ENCODE measurements around the gene RABL3. TPM values are rescaled to one million over a fixed set of nuclear protein-coding genes. Genes with fewer than 3 reads are reported as not detected.
"Not testable (repeated sequence)": the region's sequence is repeated elsewhere in the genome, so short reads cannot be mapped to it uniquely, and the experiment has no call there.

The RABL3 gene
- total and polyA plus RNA-seq, 2 of the 4 experiments (the other 2 are of a cell fraction), result 5.3 to 17.0 TPM

GRCh38 chr3:120640231-120640630 lies 102.1 kb downstream of the RABL3 start:
- Histone ChIP-seq H4K5ac (ENCODE audit: low read depth, low read length) (no peak overlapping the region), H4K8ac (ENCODE audit: low read depth in 2 of 2, low read length in 2 of 2) (no peak overlapping the region), H3K4me3 (ENCODE audit: insufficient read depth, low read depth, low read length) (no peak overlapping the region), H3K18ac (ENCODE audit: low read depth, low read length) (no peak overlapping the region), H3K79me1 (ENCODE audit: low read depth in 1 of 2, low read length in 2 of 2) (no peaks in the 10 kb centered on the region), H3K14ac (replicated peaks; ENCODE audit: low read depth, low read length) (no peak overlapping the region), H3K36me3 (ENCODE audit: control insufficient read depth, insufficient read depth, low read length) (no peaks in the 10 kb centered on the region), H3K4me1 (ENCODE audit: control insufficient read depth, insufficient read depth, low read length) (peaks cover 16% of the 10 kb centered on the region), H3K27ac (ENCODE audit: insufficient read depth, low read length) (no peak overlapping the region), H4K20me1 (ENCODE audit: insufficient read depth, low read length) (no peaks in the 10 kb centered on the region), H3K9me3 (ENCODE audit: control insufficient read depth, insufficient read depth, low read length) (no peaks in the 10 kb centered on the region), H3K4ac (ENCODE audit: low read depth, low read length) (no peak overlapping the region), H2BK120ac (ENCODE audit: low read depth, low read length) (no peak overlapping the region), H3K9ac (ENCODE audit: low read depth, low read length) (no peak overlapping the region), H3K27me3 (ENCODE audit: control insufficient read depth, insufficient read depth, low read length) (no peaks in the 10 kb centered on the region), H3K9me1 (ENCODE audit: insufficient read depth, low read length) (peaks cover 4% of the 10 kb centered on the region; the same call in 1 of the 2 replicates), H2BK5ac (ENCODE audit: low read depth, low read length, poor library complexity, severe bottlenecking) (no peak overlapping the region), H2BK20ac (ENCODE audit: low read depth, low read length) (no peak overlapping the region), H3K56ac (ENCODE audit: extremely low read depth, insufficient read depth, low read length) (no peak overlapping the region), H4K91ac (ENCODE audit: insufficient read depth, low read depth, low read length) (no peak overlapping the region), H2BK15ac (ENCODE audit: low read depth, low read length) (no peak overlapping the region), H3K23ac (ENCODE audit: low read depth, low read length) (no peak overlapping the region), H2AK5ac (ENCODE audit: low read depth, low read length) (no peak overlapping the region), H3K4me2 (ENCODE audit: low read depth, low read length) (no peak overlapping the region), H2AFZ (replicated peaks; ENCODE audit: low read length, poor library complexity) (no peak overlapping the region), H2AK9ac (replicated peaks; ENCODE audit: low read depth, low read length, poor library complexity) (no peak overlapping the region)
- POLR2A ChIA-PET (ENCODE audit: unreplicated experiment), result no interaction called here
- no CpG with 5 or more reads among the region's 1 CpG for WGBS, 2 experiments (ENCODE audit: extremely low coverage in 2 of 2, insufficient read length in 1 of 2)
- in situ Hi-C loops (cut with MboI; ENCODE audit: low sequenced_read_pairs) (no loop called here), dilution Hi-C loops (cut with HindIII; ENCODE audit: low sequenced_read_pairs, unreplicated experiment) (no loop called here), intact Hi-C loops (cut with micrococcal nuclease) (no loop called here)
- CTCF ChIA-PET, result interaction anchor here (0.6 kb wide), 1 partner anchor 76 kb away, joined by 8 read pairs; no protein-coding TSS in a partner anchor
- TF ChIP-seq FOS (IDR thresholded peaks at IDR 0.05; ENCODE audit: low read depth, low read length), result no peak
- no TSS peak for BruUV-seq (replicated peaks)
- no peak for ATAC-seq (ENCODE audit: low read depth)
- DNase-seq, result no peak

GRCh38 chr3:120638820-120639219 lies 103.5 kb downstream of the RABL3 start:
- H2AK9ac ChIP-seq (replicated peaks; ENCODE audit: low read depth, low read length, poor library complexity); H2BK120ac ChIP-seq (ENCODE audit: low read depth, low read length); in situ Hi-C loops (cut with MboI; ENCODE audit: low sequenced_read_pairs); POLR2A ChIA-PET (ENCODE audit: unreplicated experiment); H4K8ac ChIP-seq (ENCODE audit: low read depth in 2 of 2, low read length in 2 of 2); H3K14ac ChIP-seq (replicated peaks; ENCODE audit: low read depth, low read length); intact Hi-C loops (cut with micrococcal nuclease); H3K27me3 ChIP-seq (ENCODE audit: control insufficient read depth, insufficient read depth, low read length); DNase-seq; H3K56ac ChIP-seq (ENCODE audit: extremely low read depth, insufficient read depth, low read length); H2AFZ ChIP-seq (replicated peaks; ENCODE audit: low read length, poor library complexity); H2AK5ac ChIP-seq (ENCODE audit: low read depth, low read length); H3K79me1 ChIP-seq (ENCODE audit: low read depth in 1 of 2, low read length in 2 of 2); H2BK15ac ChIP-seq (ENCODE audit: low read depth, low read length); BruUV-seq (replicated peaks); H3K36me3 ChIP-seq (ENCODE audit: control insufficient read depth, insufficient read depth, low read length); H3K9me1 ChIP-seq (ENCODE audit: insufficient read depth, low read length); H3K27ac ChIP-seq (ENCODE audit: insufficient read depth, low read length); H3K9me3 ChIP-seq (ENCODE audit: control insufficient read depth, insufficient read depth, low read length); H3K4me2 ChIP-seq (ENCODE audit: low read depth, low read length); H3K23ac ChIP-seq (ENCODE audit: low read depth, low read length); H2BK20ac ChIP-seq (ENCODE audit: low read depth, low read length); H3K4ac ChIP-seq (ENCODE audit: low read depth, low read length); H4K20me1 ChIP-seq (ENCODE audit: insufficient read depth, low read length); H3K4me3 ChIP-seq (ENCODE audit: insufficient read depth, low read depth, low read length); ATAC-seq (ENCODE audit: low read depth); H4K5ac ChIP-seq (ENCODE audit: low read depth, low read length); H3K9ac ChIP-seq (ENCODE audit: low read depth, low read length); H4K91ac ChIP-seq (ENCODE audit: insufficient read depth, low read depth, low read length); H3K18ac ChIP-seq (ENCODE audit: low read depth, low read length); H2BK5ac ChIP-seq (ENCODE audit: low read depth, low read length, poor library complexity, severe bottlenecking); dilution Hi-C loops (cut with HindIII; ENCODE audit: low sequenced_read_pairs, unreplicated experiment): not testable (repeated sequence)
- peaks cover 13% of the 10 kb centered on the region for H3K4me1 ChIP-seq (ENCODE audit: control insufficient read depth, insufficient read depth, low read length)
- WGBS, 2 experiments (ENCODE audit: extremely low coverage in 2 of 2, insufficient read length in 1 of 2), result no CpG with 5 or more reads among the region's 4 CpGs
- CTCF ChIA-PET, result interaction anchor here (0.6 kb wide), 1 partner anchor 394 kb away, joined by 3 read pairs; no protein-coding TSS in a partner anchor
